Fibroblast of the aortic adventitia (primary cell): ENCODE measurements around the gene ZCCHC14. TPM values are rescaled to one million over a fixed set of nuclear protein-coding genes. Genes with fewer than 3 reads are reported as not detected.

Source experiments
- DNase-seq: peaks from one replicate; pipeline ENCODE4 v3.0.0-alpha.2; 2010; ENCODE audit warnings: low read depth
- H3K4me3 ChIP-seq: 2 replicates; pipeline ENCODE4 v1.5.1; 2011; ENCODE audit warnings: low read depth, mild to moderate bottlenecking, control low read depth, low read length, moderate library complexity
- total RNA-seq: library from RNA; depleted of rRNA; stranded (reverse); fragments of >200 nt; gene quantifications from 2 replicates; pipeline ENCODE4 v1.2.3, GENCODE V29; 2012; ENCODE audit warnings: low replicate concordance
- TF ChIP-seq, protein P1 (sequence below): IDR thresholded peaks from 2 replicates; pipeline ENCODE4 v1.5.1; 2011; ENCODE audit warnings: mild to moderate bottlenecking, low read length, control low read depth, inconsistent platforms; ENCODE audit not compliant: insufficient read depth

The ZCCHC14 gene
- total RNA-seq, 1 donor, result 24.5 TPM

DNA sequence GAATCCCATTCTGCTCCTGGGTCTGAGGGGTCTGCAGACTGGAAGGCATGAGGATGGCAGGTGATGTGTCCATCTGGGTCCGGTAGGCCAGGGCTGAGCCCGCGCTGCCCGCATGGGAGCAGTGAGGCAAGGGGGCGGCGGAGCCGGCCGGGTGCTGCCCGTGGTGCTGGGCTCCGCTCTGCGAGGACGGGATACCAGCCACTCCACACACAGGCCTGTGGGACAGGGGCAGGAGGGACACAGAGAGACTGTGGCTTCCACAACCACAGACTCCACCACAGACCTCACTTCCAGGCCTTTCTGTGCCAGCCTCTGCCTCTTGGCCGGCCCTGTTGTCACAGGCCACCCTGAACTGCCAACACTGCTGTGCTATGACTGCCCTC, 75.3 kb downstream of the ZCCHC14 start:
- no peak for DNase-seq
- TF ChIP-seq, protein P1, sequence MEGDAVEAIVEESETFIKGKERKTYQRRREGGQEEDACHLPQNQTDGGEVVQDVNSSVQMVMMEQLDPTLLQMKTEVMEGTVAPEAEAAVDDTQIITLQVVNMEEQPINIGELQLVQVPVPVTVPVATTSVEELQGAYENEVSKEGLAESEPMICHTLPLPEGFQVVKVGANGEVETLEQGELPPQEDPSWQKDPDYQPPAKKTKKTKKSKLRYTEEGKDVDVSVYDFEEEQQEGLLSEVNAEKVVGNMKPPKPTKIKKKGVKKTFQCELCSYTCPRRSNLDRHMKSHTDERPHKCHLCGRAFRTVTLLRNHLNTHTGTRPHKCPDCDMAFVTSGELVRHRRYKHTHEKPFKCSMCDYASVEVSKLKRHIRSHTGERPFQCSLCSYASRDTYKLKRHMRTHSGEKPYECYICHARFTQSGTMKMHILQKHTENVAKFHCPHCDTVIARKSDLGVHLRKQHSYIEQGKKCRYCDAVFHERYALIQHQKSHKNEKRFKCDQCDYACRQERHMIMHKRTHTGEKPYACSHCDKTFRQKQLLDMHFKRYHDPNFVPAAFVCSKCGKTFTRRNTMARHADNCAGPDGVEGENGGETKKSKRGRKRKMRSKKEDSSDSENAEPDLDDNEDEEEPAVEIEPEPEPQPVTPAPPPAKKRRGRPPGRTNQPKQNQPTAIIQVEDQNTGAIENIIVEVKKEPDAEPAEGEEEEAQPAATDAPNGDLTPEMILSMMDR, result no peak

DNA sequence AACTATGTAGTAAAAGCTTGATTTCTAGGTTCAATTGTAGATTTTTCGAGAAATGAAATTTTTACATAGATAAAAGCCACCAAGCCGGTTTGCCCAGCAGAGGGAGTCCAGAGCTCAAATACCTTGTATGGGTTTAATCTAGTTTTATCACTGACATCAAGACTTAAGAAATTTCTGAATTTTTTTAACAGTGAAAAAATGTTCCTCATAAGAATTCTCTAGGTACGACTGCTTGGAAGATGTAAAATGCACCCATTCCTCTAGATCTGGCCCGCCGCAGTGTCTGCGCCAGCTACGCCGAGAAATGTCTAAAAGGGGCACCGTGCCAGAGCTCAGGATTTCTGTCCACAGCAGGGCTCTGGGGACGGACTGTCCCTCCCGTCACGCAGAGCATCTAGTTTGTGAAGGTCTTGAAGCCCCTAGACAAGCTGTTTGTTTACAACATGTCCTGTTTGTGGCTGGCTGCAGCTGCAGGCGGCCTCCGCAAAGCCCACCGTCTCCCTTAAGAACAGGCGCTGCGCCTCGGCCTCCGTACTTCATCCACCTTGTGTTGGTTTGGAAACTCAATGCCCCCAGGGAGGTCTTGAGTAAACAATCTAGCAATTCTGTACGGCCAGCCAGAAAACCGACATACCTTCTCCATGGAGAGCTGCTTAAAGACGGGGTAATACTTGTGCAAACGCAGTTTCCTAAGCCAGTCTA, 75.8 kb downstream of the ZCCHC14 start:
- H3K4me3 ChIP-seq, result no peak overlapping the region
- TF ChIP-seq, protein P1, result peak; percentile 76
- DNase-seq, result peak; percentile 81

More for the DNA sequence above, 75.3 kb downstream of the ZCCHC14 start:
- H3K4me3 ChIP-seq, result no peak overlapping the region

DNA sequence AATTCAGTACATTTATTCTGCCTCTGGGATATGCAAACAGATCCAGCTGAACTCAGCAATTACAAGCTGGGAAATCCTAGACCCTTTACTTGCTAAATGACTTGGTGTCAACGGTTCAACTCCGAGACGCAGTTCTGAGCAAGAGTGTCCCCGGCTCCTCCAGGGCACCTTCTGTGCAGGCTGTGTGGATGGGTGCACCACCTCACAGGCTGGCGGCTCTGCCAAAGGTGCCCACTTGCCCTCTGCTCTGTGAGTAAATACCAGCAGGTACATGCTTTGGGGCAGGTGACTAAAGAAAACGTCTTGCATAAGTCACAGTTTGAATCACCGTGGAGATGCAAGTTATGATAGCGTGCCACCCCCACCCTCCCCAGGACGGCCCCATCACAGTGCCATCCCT, 77.4 kb downstream of the ZCCHC14 start:
- TF ChIP-seq, protein P1, result no peak
- no peak for DNase-seq

GRCh38 chr16:87414251-87414680, 78.6 kb downstream of the ZCCHC14 start:
- H3K4me3 ChIP-seq, result no peak overlapping the region
- no peak for DNase-seq
- TF ChIP-seq, protein P1, result no peak

More for the DNA sequence above, 77.4 kb downstream of the ZCCHC14 start:
- H3K4me3 ChIP-seq, result no peak overlapping the region

GRCh38 chr16:87412996-87413421, 79.8 kb downstream of the ZCCHC14 start:
- DNase-seq, result no peak
- no peak overlapping the region for H3K4me3 ChIP-seq
- TF ChIP-seq, protein P1, result no peak

GRCh38 chr16:87412371-87412995, 80.3 kb downstream of the ZCCHC14 start:
- TF ChIP-seq, protein P1, result no peak
- no peak overlapping the region for H3K4me3 ChIP-seq
- DNase-seq, result no peak
